WERI-Rb-1 (cell line): Measurements from ENCODE around the gene SHISAL1.

ENCODE experiments used
- DNase-seq: peaks from one replicate; pipeline ENCODE4 v3.0.0-alpha.2; 2020
- H3K27ac ChIP-seq: fragments of 250-450 bp; sonication (Bioruptor Pico); 2 replicates; pipeline ENCODE4 v1.5.1; 2020; ENCODE audit warnings: mild to moderate bottlenecking, moderate library complexity
- H3K27me3 ChIP-seq: fragments of 250-450 bp; sonication (Bioruptor Pico); 2 replicates; pipeline ENCODE4 v1.5.1; 2021; ENCODE audit warnings: mild to moderate bottlenecking, low read depth, moderate library complexity; ENCODE audit not compliant: insufficient read depth, severe bottlenecking
- H3K36me3 ChIP-seq: fragments of 250-450 bp; sonication (Bioruptor Pico); 2 replicates; pipeline ENCODE4 v1.5.1; 2020; ENCODE audit warnings: mild to moderate bottlenecking, moderate library complexity
- H3K4me3 ChIP-seq: 2 replicates; pipeline ENCODE4 v1.5.1; 2011; ENCODE audit warnings: low read depth, mild to moderate bottlenecking, control low read depth, low read length
- H3K9me3 ChIP-seq: fragments of 250-450 bp; sonication (Bioruptor Pico); 2 replicates; pipeline ENCODE4 v1.5.1; 2021; ENCODE audit warnings: mild to moderate bottlenecking, moderate library complexity; ENCODE audit not compliant: severe bottlenecking
- CTCF ChIP-seq: IDR thresholded peaks from 2 replicates; pipeline ENCODE4 v1.5.1; 2011; ENCODE audit warnings: low read depth, mild to moderate bottlenecking, control low read depth, inconsistent platforms, low read length

The SHISAL1 gene

GRCh38 chr22:44219101-44219870 lies 93.5 kb downstream of the SHISAL1 start:
- TF ChIP-seq CTCF = no peak

GRCh38 chr22:44218071-44218470 lies 94.7 kb downstream of the SHISAL1 start:
- H3K4me3 ChIP-seq = no peak overlapping the region
- H3K36me3 ChIP-seq = no peaks in the 10 kb centered on the region
- TF ChIP-seq CTCF = no peak
- H3K27ac ChIP-seq = no peak overlapping the region
- DNase-seq = no peak
- H3K9me3 ChIP-seq = peaks cover 7% of the 10 kb centered on the region
- H3K27me3 ChIP-seq = no peaks in the 10 kb centered on the region

More at GRCh38 chr22:44219101-44219870, 93.5 kb downstream of the SHISAL1 start:
- Histone ChIP-seq H3K36me3 (no peaks in the 10 kb centered on the region), H3K27me3 (no peaks in the 10 kb centered on the region), H3K27ac (no peak overlapping the region), H3K9me3 (peaks cover 7% of the 10 kb centered on the region), H3K4me3 (no peak overlapping the region)
- no peak for DNase-seq

- Histone ChIP-seq H3K4me3 (no peak overlapping the region), H3K36me3 (no peaks in the 10 kb centered on the region), H3K27ac (no peak overlapping the region), H3K9me3 (peaks cover 7% of the 10 kb centered on the region), H3K27me3 (no peaks in the 10 kb centered on the region)
- TF ChIP-seq CTCF = no peak
- no peak for DNase-seq
Measured at GRCh38 chr22:44217346-44217745, 95.4 kb downstream of the SHISAL1 start.

GRCh38 chr22:44215287-44215686 lies 97.5 kb downstream of the SHISAL1 start:
- Histone ChIP-seq H3K27ac (no peak overlapping the region), H3K4me3 (no peak overlapping the region), H3K9me3 (no peaks in the 10 kb centered on the region), H3K27me3 (no peaks in the 10 kb centered on the region), H3K36me3 (no peaks in the 10 kb centered on the region)
- no peak for DNase-seq
- TF ChIP-seq CTCF = no peak

GRCh38 chr22:44214764-44215163 lies 98.0 kb downstream of the SHISAL1 start:
- no peak for TF ChIP-seq CTCF
- peaks cover 2% of the 10 kb centered on the region for H3K9me3 ChIP-seq
- no peaks in the 10 kb centered on the region for H3K27me3 ChIP-seq
- H3K4me3 ChIP-seq = no peak overlapping the region
- no peak overlapping the region for H3K27ac ChIP-seq
- no peak for DNase-seq
- H3K36me3 ChIP-seq = no peaks in the 10 kb centered on the region

- Histone ChIP-seq H3K4me3 (no peak overlapping the region), H3K9me3 (peaks cover 6% of the 10 kb centered on the region), H3K27ac (no peak overlapping the region), H3K27me3 (no peaks in the 10 kb centered on the region), H3K36me3 (no peaks in the 10 kb centered on the region)
- TF ChIP-seq CTCF = no peak
- DNase-seq = no peak
Measured at GRCh38 chr22:44214187-44214586, 98.6 kb downstream of the SHISAL1 start.
